Measurements from ENCODE around the gene MDP1.
"Not testable (repeated sequence)": the region's sequence is repeated elsewhere in the genome, so short reads cannot be mapped to it uniquely, and the experiment has no call there.

The MDP1 gene

DNA sequence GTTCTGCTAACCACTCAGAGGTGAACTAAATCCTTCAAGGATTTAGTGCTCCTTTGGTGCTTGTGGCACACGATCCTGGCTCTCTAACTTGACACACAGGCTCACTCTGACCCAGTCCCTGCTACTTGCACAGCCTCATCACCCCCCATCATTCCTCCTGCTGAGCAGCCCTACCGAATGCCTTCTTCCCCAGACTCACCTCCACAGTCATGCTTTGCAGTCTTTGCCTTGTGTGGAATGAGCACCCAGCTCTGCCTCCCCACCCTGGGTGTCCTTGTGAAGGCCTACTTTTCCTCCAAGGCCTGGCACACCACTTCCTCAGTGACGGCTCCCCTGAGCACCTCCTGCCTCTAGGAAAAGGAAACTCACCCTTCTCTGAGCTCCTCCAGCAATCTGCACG is 34.5 kb upstream of the MDP1 start:
- no peak for DNase-seq (ENCODE audit: low spot score)

DNA sequence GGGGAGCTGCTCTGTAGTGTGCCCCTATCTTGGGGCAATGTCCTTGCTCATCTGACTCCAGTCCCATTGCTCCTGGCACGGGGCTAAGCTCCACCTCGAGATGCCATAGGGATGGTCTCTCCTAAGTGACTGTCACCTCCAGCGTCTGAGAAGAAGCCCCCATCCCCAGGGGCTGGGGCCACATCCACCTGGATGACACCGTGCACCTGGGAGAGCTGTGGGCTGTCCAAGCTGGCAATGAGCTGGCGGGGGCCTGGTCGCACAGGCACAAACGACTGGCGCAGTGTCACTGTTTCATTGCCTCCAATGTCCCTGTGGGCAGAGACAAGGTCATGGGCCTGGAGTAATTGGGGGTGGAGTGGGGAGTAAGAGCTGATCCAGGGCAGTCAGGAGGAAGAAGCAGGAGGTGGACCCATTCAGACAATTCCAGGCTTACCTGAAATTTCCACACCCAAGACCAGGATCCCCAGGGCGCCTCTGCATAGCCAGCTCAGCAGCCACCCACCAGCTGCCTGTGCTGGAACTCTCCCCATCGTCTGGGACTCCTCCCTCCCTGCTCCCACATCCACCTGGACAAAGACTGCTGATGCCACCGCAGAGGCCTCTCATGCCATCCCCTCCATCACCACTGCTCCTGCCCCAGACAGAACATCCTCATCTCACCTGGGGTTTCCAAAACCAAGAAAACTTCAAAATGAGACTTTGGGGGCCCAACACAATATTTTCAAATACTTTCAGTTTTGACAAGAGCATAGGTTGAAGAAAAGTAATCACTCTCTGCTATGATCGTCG is 33.6 kb upstream of the MDP1 start:
- no peak for DNase-seq (ENCODE audit: low spot score)

DNA sequence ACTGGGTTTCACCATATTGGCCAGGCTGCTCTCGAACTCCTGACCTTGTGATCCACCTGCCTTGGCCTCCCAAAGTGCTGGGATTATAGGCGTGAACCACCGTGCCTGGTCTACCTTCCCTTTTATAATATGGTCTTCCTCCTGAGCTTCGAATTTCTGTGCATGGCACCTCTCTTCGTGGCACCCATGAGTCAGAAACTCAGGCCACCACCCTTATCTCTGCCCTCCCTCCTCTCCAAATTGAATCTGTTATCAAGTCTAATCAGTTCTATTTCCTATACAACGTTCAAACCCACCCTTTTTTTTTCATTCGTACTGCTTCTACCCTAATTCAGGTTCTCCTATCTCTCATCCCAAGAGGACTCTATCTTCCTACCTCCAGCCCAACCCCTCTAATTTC is 31.6 kb upstream of the MDP1 start:
- DNase-seq (ENCODE audit: low spot score): peak; percentile 44

- DNase-seq (ENCODE audit: low spot score): peak; percentile 84
These were observed 30.9 kb upstream of the MDP1 start for GRCh38 chr14:24246765-24247212.

DNA sequence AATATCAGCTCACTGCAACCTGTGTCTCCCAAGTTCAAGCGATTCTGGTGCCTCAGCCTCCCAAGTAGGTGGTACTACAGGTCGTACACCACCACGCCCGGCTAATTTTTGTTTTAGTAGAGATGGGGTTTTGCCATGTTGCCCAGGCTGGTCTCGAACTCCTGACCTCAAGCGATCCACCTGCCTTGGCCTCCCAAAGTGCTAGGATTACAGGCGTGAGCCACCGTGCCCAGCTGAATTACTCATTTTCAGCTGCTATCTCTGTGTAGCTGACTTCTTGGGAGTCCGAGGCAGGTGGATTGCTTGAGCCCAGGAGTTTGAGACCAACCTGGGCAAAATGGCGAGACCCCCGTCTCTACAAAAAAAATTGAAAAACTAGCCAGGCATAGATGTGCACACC is 29.5 kb upstream of the MDP1 start:
- DNase-seq (ENCODE audit: low spot score): not testable (repeated sequence)

GRCh38 chr14:24243336-24243836 is 27.5 kb upstream of the MDP1 start:
- no peak for DNase-seq (ENCODE audit: low spot score)

GRCh38 chr14:24241829-24242443 is 26.1 kb upstream of the MDP1 start:
- peak; percentile 93 for DNase-seq (ENCODE audit: low spot score)

DNA sequence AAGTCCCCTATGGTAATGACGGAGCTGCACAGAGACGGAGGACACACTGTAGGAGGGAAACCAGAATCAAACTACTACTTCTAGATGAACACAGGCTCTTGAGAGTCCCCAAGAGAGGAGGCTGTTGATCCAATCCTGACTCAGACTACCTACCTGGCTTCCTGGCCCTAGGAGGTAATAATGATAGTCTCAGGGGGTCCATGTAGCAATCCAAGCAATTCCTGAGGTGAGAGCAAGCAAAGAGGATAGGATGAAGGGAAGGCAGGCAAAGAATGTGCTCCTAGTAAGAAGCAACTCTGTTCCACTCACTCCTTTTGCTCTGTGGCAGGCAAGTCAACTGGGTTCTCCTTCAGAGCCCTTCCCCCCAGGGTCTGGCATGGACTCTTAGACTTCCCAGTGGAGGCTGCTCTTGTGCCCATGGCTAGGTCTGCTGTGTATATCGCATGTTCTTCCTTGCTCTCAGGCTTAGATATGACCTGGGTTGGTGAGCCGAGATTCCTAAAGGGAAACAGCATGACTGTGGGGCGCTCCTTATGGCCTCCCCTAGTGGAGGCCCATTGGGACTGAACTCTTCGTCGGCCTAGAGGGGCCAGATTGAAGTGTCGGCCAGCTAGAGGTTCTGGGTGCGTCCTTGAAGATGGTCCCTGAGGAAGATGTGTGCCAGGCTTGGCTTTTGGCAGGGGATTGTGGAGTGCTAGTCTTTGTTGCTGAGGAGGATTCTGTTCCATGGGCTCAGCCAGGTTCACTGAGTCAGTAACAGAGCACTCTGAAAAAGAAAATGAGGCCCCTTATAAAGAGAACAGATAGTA is 24.4 kb upstream of the MDP1 start:
- no peak for DNase-seq (ENCODE audit: low spot score)

- DNase-seq (ENCODE audit: low spot score): no peak
These were observed 22.7 kb upstream of the MDP1 start for GRCh38 chr14:24238527-24239037.

DNA sequence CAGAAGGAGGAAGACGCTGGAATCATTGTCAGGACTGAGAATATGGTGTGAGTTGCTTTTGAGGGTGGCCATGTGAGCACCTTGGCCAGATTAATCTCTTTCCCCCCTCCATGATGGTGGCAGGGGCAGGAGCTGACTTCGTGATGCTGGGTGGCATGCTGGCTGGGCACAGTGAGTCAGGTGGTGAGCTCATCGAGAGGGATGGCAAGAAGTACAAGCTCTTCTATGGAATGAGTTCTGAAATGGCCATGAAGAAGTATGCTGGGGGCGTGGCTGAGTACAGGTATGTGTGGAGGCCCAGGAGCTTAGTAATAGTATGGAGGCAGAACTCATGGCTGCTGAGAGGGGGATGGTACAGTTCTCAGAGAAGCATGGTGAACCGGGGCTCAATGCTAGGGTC is 22.3 kb upstream of the MDP1 start:
- no peak for DNase-seq (ENCODE audit: low spot score)

DNA sequence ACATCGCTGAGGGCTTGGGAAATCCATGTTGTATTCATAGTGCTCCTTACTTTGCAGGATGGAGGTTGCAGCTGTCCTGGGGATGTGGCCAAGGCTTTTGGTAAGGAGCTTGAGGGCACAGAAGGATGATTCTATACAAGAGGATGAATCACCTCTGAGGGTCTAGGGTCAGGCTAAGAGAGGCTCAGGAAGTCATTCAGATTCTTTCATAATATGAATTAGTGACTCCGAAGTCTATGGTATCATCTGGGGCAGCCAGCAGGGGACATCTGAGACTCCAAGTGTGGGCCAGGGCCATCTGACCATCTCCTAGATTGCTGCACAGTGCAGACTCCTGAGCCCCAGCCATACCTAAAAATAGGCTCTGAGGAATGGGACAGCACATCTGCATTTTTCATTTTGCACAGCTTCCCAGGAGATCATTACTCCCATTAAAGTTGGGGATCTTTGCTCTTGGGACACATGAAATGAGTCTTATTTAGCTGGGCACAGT is 21.6 kb upstream of the MDP1 start:
- no peak for DNase-seq (ENCODE audit: low spot score)

DNA sequence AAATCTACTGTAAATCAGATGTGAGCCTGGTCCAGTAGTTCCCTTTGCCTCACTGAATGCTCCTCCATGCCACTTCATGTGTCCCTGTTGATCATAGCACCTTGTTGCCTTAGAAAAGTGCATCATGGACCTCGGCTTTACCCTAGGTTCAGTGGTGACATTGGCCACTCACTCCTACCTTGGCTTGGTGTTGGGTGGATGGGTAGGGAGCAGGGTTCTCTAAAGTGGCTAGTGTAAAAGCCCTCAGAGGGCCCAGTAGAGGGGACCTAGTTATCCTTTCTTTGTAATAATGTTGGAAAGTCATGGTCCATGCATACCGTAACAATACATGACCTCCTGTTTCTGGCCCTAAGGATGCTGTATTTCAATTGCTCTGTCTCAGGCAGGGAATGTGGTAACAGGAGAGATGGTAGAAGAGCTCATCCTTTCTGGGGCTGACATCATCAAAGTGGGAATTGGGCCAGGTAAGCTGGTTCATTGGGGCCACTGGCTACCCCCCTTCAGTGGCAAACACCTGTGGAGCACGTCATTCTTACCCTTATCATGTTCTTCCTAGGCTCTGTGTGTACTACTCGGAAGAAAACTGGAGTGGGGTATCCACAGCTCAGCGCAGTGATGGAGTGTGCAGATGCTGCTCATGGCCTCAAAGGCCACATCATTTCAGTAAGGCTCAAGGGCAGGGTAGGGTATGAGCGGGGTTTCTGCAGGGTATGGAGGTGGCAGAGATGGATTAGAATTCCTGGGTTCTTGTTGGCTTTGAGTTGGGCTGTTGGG is 21.0 kb upstream of the MDP1 start:
- no peak for DNase-seq (ENCODE audit: low spot score)

DNA sequence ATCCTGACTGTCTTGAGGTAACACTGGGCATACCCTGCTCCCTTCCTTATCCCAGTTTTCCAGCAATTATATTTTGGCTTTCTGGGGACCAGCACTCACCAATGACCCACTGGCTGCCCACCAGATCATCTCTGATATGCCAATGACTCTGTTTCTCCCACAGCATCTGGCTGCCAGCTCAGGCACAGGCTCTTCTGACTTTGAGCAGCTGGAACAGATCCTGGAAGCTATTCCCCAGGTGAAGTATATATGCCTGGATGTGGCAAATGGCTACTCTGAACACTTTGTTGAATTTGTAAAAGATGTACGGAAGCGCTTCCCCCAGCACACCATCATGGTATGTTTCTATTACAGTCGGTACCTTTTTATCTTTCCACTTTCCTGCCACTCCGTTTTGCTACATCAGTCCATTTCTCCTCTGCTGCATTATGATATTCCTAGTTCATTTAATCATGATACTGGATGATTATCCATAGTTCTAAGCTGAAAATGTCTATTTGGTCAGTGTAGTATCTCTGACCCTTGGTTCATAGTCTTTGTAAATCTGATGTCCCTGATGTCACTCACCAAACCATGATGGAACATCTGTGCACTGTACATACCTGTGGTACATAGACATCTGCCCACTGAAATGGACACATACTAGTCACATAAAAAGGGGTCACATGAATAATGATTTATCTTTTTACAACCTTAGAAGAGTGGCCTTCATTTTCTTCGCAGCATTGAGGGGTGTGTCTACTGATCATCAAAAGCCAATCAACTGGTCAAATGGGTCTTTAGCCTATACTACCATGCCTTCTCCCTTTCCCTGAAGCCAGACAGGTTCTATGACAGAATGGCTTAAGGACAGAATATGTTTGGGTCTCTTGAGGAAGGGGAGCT is 20.2 kb upstream of the MDP1 start:
- no peak for DNase-seq (ENCODE audit: low spot score)

GRCh38 chr14:24234095-24235005 is 18.5 kb upstream of the MDP1 start:
- DNase-seq (ENCODE audit: low spot score): no peak

DNA sequence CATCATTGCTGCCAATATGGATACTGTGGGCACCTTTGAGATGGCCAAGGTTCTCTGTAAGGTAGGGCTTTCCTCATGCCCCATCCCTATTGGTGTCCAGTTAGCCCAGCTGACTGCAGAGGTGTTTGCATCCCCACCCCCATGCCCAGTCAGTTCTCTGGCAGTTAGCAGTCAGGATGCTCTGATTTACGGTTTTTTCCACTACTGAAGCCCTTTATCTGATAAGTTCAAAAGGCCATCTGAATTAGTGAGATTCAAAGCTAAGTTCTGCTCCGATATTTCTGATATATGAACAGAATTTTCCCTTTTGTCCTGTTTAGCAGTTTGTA is 17.6 kb upstream of the MDP1 start:
- DNase-seq (ENCODE audit: low spot score): peak; percentile 29

DNA sequence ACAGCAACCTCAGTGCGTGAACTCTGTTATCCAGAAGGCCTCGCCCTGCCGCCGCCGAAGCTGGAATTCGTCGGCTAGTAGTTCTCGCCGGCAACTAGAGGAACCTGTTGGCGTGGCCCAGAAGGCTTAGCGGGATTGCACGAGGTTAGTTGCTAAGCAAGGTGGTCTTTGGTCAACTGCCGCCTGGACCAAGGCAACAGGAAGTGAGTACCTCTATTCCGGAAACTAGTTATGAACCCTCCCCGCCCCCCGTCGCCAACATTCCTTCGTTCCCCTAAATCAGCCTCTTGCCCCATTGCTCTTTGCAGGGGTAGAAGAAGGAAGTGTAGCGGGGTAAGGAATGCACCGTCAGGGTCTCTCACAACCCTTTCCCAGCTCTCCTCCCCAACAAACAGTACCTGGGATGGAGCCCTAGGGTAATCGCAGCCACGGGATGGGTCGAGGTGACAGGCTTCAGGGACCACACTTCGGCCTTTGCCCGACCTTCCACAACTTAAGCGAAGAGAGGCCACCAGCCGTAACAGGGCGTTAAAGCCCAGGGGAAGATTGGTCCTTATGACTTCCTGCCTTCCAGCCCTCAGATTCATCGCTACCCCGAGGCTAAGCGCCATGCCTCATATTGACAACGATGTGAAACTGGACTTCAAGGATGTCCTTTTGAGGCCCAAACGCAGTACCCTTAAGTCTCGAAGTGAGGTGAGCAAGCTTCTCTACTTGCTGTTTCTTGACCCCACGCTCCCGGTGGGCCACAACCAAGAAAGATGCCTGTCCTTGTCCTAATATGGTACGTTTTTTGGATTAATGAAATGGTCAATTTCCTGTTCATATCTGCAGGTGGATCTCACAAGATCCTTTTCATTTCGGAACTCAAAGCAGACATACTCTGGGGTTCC is 17.0 kb upstream of the MDP1 start, which contains the start of gene GMPR2:
TSS of gene GMPR2 (plus strand) at position 285 of the 893 bp plus-strand sequence. CDS start at position 610, 325 bp downstream.
- DNase-seq (ENCODE audit: low spot score): peak; percentile 16

DNA sequence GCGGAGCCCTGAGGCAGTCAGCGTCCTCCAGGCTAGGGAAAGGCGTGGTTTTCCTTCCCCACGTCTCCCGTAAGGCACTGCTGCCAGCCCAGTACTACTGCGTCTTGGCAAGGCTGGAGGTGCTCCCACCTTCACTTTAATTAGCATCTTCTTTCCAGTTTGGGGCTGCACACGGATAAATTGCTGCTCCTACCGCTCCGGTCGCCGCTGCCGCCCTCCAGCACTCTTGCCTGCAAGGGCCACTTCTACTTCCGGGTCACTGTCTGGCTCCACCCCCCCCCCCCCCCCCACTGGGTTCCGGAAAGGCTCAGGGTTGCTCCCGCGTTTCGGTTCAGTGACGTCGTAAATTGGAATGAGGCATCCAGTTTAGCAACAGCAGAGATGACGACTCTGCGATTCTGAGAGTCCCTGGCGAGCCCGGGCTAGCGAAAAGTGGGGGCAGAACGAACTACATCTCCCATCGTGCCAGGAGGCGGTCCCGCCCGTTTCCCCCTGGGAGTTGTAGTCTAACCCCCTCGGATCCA is 16.3 kb upstream of the MDP1 start, which contains the start of gene NEDD8:
TSS of gene NEDD8 (minus strand) at position 247 of the 524 bp plus-strand sequence. CDS start at position 147, 100 bp downstream.
- DNase-seq (ENCODE audit: low spot score): peak; percentile 95
